Measurements from ENCODE around the gene SHC2.

Gene SHC2

GRCh38 chr19:489418-490196 is 28.8 kb upstream of the SHC2 start:
- H3K36me3 ChIP-seq (ENCODE audit: insufficient read depth, low read length), result no peaks in the 10 kb centered on the region
- H3K4me1 ChIP-seq (ENCODE audit: insufficient read depth, low read length, poor library complexity, severe bottlenecking), result no peaks in the 10 kb centered on the region
- H3K9me2 ChIP-seq (replicated peaks; ENCODE audit: low read depth, low read length), result no peaks in the 10 kb centered on the region
- peak overlapping the region; percentile 95 for H3K4me3 ChIP-seq (ENCODE audit: low read length, poor library complexity, severe bottlenecking)
- H3K9ac ChIP-seq (ENCODE audit: low read depth, low read length, poor library complexity, severe bottlenecking), result peak overlapping the region; percentile 97
- H2AFZ ChIP-seq (ENCODE audit: low read length), result peak overlapping the region; percentile 87
- peaks cover 5% of the 10 kb centered on the region; the same call in 1 of the 2 replicates for H3F3A ChIP-seq (ENCODE audit: low read depth)
- H3K79me2 ChIP-seq (ENCODE audit: insufficient read depth, low read length), result peaks cover 8% of the 10 kb centered on the region; the same call in 1 of the 2 replicates
- no peaks in the 10 kb centered on the region for H4K20me1 ChIP-seq (ENCODE audit: insufficient read depth, low read length, poor library complexity, severe bottlenecking)
- TF ChIP-seq EZH2phosphoT487 (IDR thresholded peaks at IDR 0.05; ENCODE audit: borderline replicate concordance), result no peak
- TF ChIP-seq, protein P1, sequence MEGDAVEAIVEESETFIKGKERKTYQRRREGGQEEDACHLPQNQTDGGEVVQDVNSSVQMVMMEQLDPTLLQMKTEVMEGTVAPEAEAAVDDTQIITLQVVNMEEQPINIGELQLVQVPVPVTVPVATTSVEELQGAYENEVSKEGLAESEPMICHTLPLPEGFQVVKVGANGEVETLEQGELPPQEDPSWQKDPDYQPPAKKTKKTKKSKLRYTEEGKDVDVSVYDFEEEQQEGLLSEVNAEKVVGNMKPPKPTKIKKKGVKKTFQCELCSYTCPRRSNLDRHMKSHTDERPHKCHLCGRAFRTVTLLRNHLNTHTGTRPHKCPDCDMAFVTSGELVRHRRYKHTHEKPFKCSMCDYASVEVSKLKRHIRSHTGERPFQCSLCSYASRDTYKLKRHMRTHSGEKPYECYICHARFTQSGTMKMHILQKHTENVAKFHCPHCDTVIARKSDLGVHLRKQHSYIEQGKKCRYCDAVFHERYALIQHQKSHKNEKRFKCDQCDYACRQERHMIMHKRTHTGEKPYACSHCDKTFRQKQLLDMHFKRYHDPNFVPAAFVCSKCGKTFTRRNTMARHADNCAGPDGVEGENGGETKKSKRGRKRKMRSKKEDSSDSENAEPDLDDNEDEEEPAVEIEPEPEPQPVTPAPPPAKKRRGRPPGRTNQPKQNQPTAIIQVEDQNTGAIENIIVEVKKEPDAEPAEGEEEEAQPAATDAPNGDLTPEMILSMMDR (conservative IDR thresholded peaks at IDR 0.05; ENCODE audit: low read length), result no peak
- H3K9me3 ChIP-seq (ENCODE audit: insufficient read depth, low read depth, low read length), result no peaks in the 10 kb centered on the region
- H3K4me2 ChIP-seq (ENCODE audit: low read depth, low read length, poor library complexity, severe bottlenecking), result peak overlapping the region; percentile 100
- H3K27me3 ChIP-seq (ENCODE audit: insufficient read depth, low read length, poor library complexity, severe bottlenecking), result no peaks in the 10 kb centered on the region

DNA sequence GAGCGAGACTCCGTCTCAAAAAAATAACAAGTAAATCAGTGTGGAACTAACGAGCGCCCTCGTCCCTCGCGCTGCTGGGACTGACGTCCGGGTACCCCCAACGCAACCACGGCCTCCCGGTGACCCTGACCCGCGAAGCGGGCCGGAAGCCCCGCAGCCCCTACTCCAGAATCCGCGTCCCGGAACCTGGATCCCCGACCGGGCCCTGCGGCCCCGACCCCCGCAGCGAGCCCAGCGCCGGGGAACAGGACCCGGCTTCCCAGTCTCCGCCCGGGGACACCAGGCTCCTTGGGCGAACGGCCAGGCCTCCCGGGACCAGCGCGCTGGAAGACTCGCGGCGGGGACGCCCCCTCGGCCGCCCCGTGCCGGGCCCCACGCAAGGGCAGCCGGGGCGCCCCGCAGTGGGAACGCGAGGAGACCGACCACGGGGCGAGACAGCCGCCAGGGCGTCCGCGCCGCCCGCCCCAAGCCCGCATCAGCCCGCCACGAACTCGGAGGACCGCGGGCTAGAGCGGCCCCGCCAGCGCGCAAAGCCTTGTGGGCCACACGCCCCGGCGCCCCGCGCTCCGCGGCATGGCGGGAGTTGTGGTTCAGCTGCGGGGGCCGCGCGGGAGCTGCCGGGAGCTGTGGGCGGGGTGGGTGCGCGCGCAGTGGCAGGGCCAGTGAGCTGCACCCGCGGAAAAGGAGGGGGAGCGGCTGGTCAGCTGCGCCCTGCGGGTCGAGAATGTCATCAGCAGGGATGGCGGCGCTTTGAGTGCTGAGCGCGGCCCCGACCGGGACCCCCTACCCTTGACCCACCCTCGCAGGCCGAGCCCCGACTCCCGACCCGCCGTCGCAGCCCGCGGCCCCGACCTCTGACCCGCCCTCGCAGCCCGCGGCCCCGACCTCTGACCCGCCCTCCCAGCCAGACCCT is 27.9 kb upstream of the SHC2 start:
- TF ChIP-seq, protein P1 (conservative IDR thresholded peaks at IDR 0.05; ENCODE audit: low read length), result no peak
- Histone ChIP-seq H3F3A (ENCODE audit: low read depth) (peaks cover 5% of the 10 kb centered on the region; the same call in 1 of the 2 replicates), H3K9me2 (replicated peaks; ENCODE audit: low read depth, low read length) (no peaks in the 10 kb centered on the region), H3K4me2 (ENCODE audit: low read depth, low read length, poor library complexity, severe bottlenecking) (peak overlapping the region; percentile 100), H3K4me3 (ENCODE audit: low read length, poor library complexity, severe bottlenecking) (peak overlapping the region; percentile 95), H4K20me1 (ENCODE audit: insufficient read depth, low read length, poor library complexity, severe bottlenecking) (no peaks in the 10 kb centered on the region), H3K9me3 (ENCODE audit: insufficient read depth, low read depth, low read length) (no peaks in the 10 kb centered on the region), H2AFZ (ENCODE audit: low read length) (peak overlapping the region; percentile 99), H3K9ac (ENCODE audit: low read depth, low read length, poor library complexity, severe bottlenecking) (peak overlapping the region; percentile 97), H3K27me3 (ENCODE audit: insufficient read depth, low read length, poor library complexity, severe bottlenecking) (no peaks in the 10 kb centered on the region), H3K4me1 (ENCODE audit: insufficient read depth, low read length, poor library complexity, severe bottlenecking) (no peaks in the 10 kb centered on the region), H3K36me3 (ENCODE audit: insufficient read depth, low read length) (no peaks in the 10 kb centered on the region), H3K79me2 (ENCODE audit: insufficient read depth, low read length) (peaks cover 8% of the 10 kb centered on the region; the same call in 1 of the 2 replicates)

- Histone ChIP-seq H3K4me2 (ENCODE audit: low read depth, low read length, poor library complexity, severe bottlenecking) (no peak overlapping the region), H3K4me1 (ENCODE audit: insufficient read depth, low read length, poor library complexity, severe bottlenecking) (no peaks in the 10 kb centered on the region), H3K4me3 (ENCODE audit: low read length, poor library complexity, severe bottlenecking) (no peak overlapping the region), H3K27me3 (ENCODE audit: insufficient read depth, low read length, poor library complexity, severe bottlenecking) (no peaks in the 10 kb centered on the region), H3K79me2 (ENCODE audit: insufficient read depth, low read length) (peaks cover 8% of the 10 kb centered on the region; the same call in 1 of the 2 replicates), H3K9me3 (ENCODE audit: insufficient read depth, low read depth, low read length) (no peaks in the 10 kb centered on the region; the same call in 1 of the 2 replicates), H3K9ac (ENCODE audit: low read depth, low read length, poor library complexity, severe bottlenecking) (no peak overlapping the region), H2AFZ (ENCODE audit: low read length) (no peak overlapping the region), H3K9me2 (replicated peaks; ENCODE audit: low read depth, low read length) (no peaks in the 10 kb centered on the region), H4K20me1 (ENCODE audit: insufficient read depth, low read length, poor library complexity, severe bottlenecking) (no peaks in the 10 kb centered on the region), H3F3A (ENCODE audit: low read depth) (no peaks in the 10 kb centered on the region), H3K36me3 (ENCODE audit: insufficient read depth, low read length) (no peaks in the 10 kb centered on the region)
- TF ChIP-seq EZH2phosphoT487 (IDR thresholded peaks at IDR 0.05; ENCODE audit: borderline replicate concordance), result no peak
- TF ChIP-seq, protein P1 (conservative IDR thresholded peaks at IDR 0.05; ENCODE audit: low read length), result no peak
These were observed 24.9 kb upstream of the SHC2 start for GRCh38 chr19:485583-486236.

All from Loucy (cell line).